Measurements from ENCODE around the gene CD300LB.
"Not testable (repeated sequence)": the region's sequence is repeated elsewhere in the genome, so short reads cannot be mapped to it uniquely, and the experiment has no call there.

CD300LB gene

GRCh38 chr17:74499992-74500391, 31.3 kb downstream of the CD300LB start:
- no peaks in the 10 kb centered on the region for H3K27me3 ChIP-seq (ENCODE audit: control insufficient read depth, insufficient read depth, low read length, poor library complexity, severe bottlenecking)
- H3K36me3 ChIP-seq (ENCODE audit: control insufficient read depth, insufficient read depth, low read length): no peaks in the 10 kb centered on the region
- no peaks in the 10 kb centered on the region for H3K4me1 ChIP-seq (ENCODE audit: control insufficient read depth, insufficient read depth, low read length)
- H3K27ac ChIP-seq (ENCODE audit: insufficient read depth, low read depth, low read length, poor library complexity, severe bottlenecking): no peak overlapping the region
- H3K4me3 ChIP-seq (ENCODE audit: insufficient read depth, low read depth, low read length): no peak overlapping the region
- H3K9me3 ChIP-seq (ENCODE audit: control insufficient read depth, low read length): no peaks in the 10 kb centered on the region
- 90% methylated on average over 3 of the region's 3 CpGs for WGBS, 2 experiments

GRCh38 chr17:74497471-74497870, 33.8 kb downstream of the CD300LB start:
- no peaks in the 10 kb centered on the region for H3K27me3 ChIP-seq (ENCODE audit: control insufficient read depth, insufficient read depth, low read length, poor library complexity, severe bottlenecking)
- H3K4me3 ChIP-seq (ENCODE audit: insufficient read depth, low read depth, low read length): no peak overlapping the region
- H3K36me3 ChIP-seq (ENCODE audit: control insufficient read depth, insufficient read depth, low read length): no peaks in the 10 kb centered on the region
- WGBS, 2 experiments: 87 to 89% methylated on average over 5 of the region's 5 CpGs
- H3K9me3 ChIP-seq (ENCODE audit: control insufficient read depth, low read length): no peaks in the 10 kb centered on the region
- H3K4me1 ChIP-seq (ENCODE audit: control insufficient read depth, insufficient read depth, low read length): no peaks in the 10 kb centered on the region
- no peak overlapping the region for H3K27ac ChIP-seq (ENCODE audit: insufficient read depth, low read depth, low read length, poor library complexity, severe bottlenecking)

- no peaks in the 10 kb centered on the region for H3K4me1 ChIP-seq (ENCODE audit: control insufficient read depth, insufficient read depth, low read length)
- 46 to 47% methylated on average over 11 of the region's 11 CpGs for WGBS, 2 experiments
Measured at GRCh38 chr17:74493331-74493833, 37.9 kb downstream of the CD300LB start.

GRCh38 chr17:74491626-74492025, 39.6 kb downstream of the CD300LB start:
- WGBS, 2 experiments: 88 to 89% methylated on average over 7 of the region's 7 CpGs
- H3K4me3 ChIP-seq (ENCODE audit: insufficient read depth, low read depth, low read length): no peak overlapping the region
- H3K27me3 ChIP-seq (ENCODE audit: control insufficient read depth, insufficient read depth, low read length, poor library complexity, severe bottlenecking): no peaks in the 10 kb centered on the region
- H3K4me1 ChIP-seq (ENCODE audit: control insufficient read depth, insufficient read depth, low read length): no peaks in the 10 kb centered on the region
- H3K36me3 ChIP-seq (ENCODE audit: control insufficient read depth, insufficient read depth, low read length): no peaks in the 10 kb centered on the region
- no peak overlapping the region for H3K27ac ChIP-seq (ENCODE audit: insufficient read depth, low read depth, low read length, poor library complexity, severe bottlenecking)
- no peaks in the 10 kb centered on the region for H3K9me3 ChIP-seq (ENCODE audit: control insufficient read depth, low read length)

More at GRCh38 chr17:74493331-74493833, 37.9 kb downstream of the CD300LB start:
- no peaks in the 10 kb centered on the region for H3K9me3 ChIP-seq (ENCODE audit: control insufficient read depth, low read length)
- H3K4me3 ChIP-seq (ENCODE audit: insufficient read depth, low read depth, low read length): no peak overlapping the region
- no peaks in the 10 kb centered on the region for H3K36me3 ChIP-seq (ENCODE audit: control insufficient read depth, insufficient read depth, low read length)
- H3K27ac ChIP-seq (ENCODE audit: insufficient read depth, low read depth, low read length, poor library complexity, severe bottlenecking): no peak overlapping the region
- no peaks in the 10 kb centered on the region for H3K27me3 ChIP-seq (ENCODE audit: control insufficient read depth, insufficient read depth, low read length, poor library complexity, severe bottlenecking)

- H3K4me1 ChIP-seq (ENCODE audit: control insufficient read depth, insufficient read depth, low read length): no peaks in the 10 kb centered on the region
- WGBS, 2 experiments: 90 to 93% methylated on average over 9 of the region's 9 CpGs
- H3K36me3 ChIP-seq (ENCODE audit: control insufficient read depth, insufficient read depth, low read length): no peaks in the 10 kb centered on the region
- no peaks in the 10 kb centered on the region for H3K9me3 ChIP-seq (ENCODE audit: control insufficient read depth, low read length)
- no peaks in the 10 kb centered on the region for H3K27me3 ChIP-seq (ENCODE audit: control insufficient read depth, insufficient read depth, low read length, poor library complexity, severe bottlenecking)
- H3K27ac ChIP-seq (ENCODE audit: insufficient read depth, low read depth, low read length, poor library complexity, severe bottlenecking): no peak overlapping the region
- H3K4me3 ChIP-seq (ENCODE audit: insufficient read depth, low read depth, low read length): no peak overlapping the region
Measured at GRCh38 chr17:74490716-74491115, 40.6 kb downstream of the CD300LB start.

GRCh38 chr17:74488276-74488675, 43.0 kb downstream of the CD300LB start:
- H3K27me3 ChIP-seq (ENCODE audit: control insufficient read depth, insufficient read depth, low read length, poor library complexity, severe bottlenecking); H3K36me3 ChIP-seq (ENCODE audit: control insufficient read depth, insufficient read depth, low read length); H3K27ac ChIP-seq (ENCODE audit: insufficient read depth, low read depth, low read length, poor library complexity, severe bottlenecking); H3K4me1 ChIP-seq (ENCODE audit: control insufficient read depth, insufficient read depth, low read length); H3K9me3 ChIP-seq (ENCODE audit: control insufficient read depth, low read length); H3K4me3 ChIP-seq (ENCODE audit: insufficient read depth, low read depth, low read length): not testable (repeated sequence)
- 92 to 95% methylated on average over 4 of the region's 4 CpGs for WGBS, 2 experiments

- Histone ChIP-seq H3K4me3 (ENCODE audit: insufficient read depth, low read depth, low read length) (no peak overlapping the region), H3K4me1 (ENCODE audit: control insufficient read depth, insufficient read depth, low read length) (no peaks in the 10 kb centered on the region), H3K36me3 (ENCODE audit: control insufficient read depth, insufficient read depth, low read length) (no peaks in the 10 kb centered on the region), H3K9me3 (ENCODE audit: control insufficient read depth, low read length) (no peaks in the 10 kb centered on the region), H3K27me3 (ENCODE audit: control insufficient read depth, insufficient read depth, low read length, poor library complexity, severe bottlenecking) (no peaks in the 10 kb centered on the region), H3K27ac (ENCODE audit: insufficient read depth, low read depth, low read length, poor library complexity, severe bottlenecking) (no peak overlapping the region)
- WGBS, 2 experiments: 88 to 89% methylated on average over 5 of the region's 5 CpGs
Measured at GRCh38 chr17:74485841-74486240, 45.4 kb downstream of the CD300LB start.

- no peaks in the 10 kb centered on the region for H3K9me3 ChIP-seq (ENCODE audit: control insufficient read depth, low read length)
- no peaks in the 10 kb centered on the region for H3K36me3 ChIP-seq (ENCODE audit: control insufficient read depth, insufficient read depth, low read length)
- no peaks in the 10 kb centered on the region for H3K27me3 ChIP-seq (ENCODE audit: control insufficient read depth, insufficient read depth, low read length, poor library complexity, severe bottlenecking)
- no peak overlapping the region for H3K4me3 ChIP-seq (ENCODE audit: insufficient read depth, low read depth, low read length)
- no peak overlapping the region for H3K27ac ChIP-seq (ENCODE audit: insufficient read depth, low read depth, low read length, poor library complexity, severe bottlenecking)
- 84 to 87% methylated on average over 9 of the region's 9 CpGs for WGBS, 2 experiments
- H3K4me1 ChIP-seq (ENCODE audit: control insufficient read depth, insufficient read depth, low read length): no peaks in the 10 kb centered on the region
Measured at GRCh38 chr17:74485022-74485743, 46.1 kb downstream of the CD300LB start.

- Histone ChIP-seq H3K4me3 (ENCODE audit: insufficient read depth, low read depth, low read length) (no peak overlapping the region), H3K4me1 (ENCODE audit: control insufficient read depth, insufficient read depth, low read length) (no peaks in the 10 kb centered on the region), H3K27me3 (ENCODE audit: control insufficient read depth, insufficient read depth, low read length, poor library complexity, severe bottlenecking) (no peaks in the 10 kb centered on the region), H3K9me3 (ENCODE audit: control insufficient read depth, low read length) (no peaks in the 10 kb centered on the region), H3K27ac (ENCODE audit: insufficient read depth, low read depth, low read length, poor library complexity, severe bottlenecking) (no peak overlapping the region), H3K36me3 (ENCODE audit: control insufficient read depth, insufficient read depth, low read length) (no peaks in the 10 kb centered on the region)
- 72 to 83% methylated on average over 9 of the region's 9 CpGs for WGBS, 2 experiments
Measured at GRCh38 chr17:74484066-74484465, 47.2 kb downstream of the CD300LB start.

- no peak overlapping the region for H3K4me3 ChIP-seq (ENCODE audit: insufficient read depth, low read depth, low read length)
- H3K9me3 ChIP-seq (ENCODE audit: control insufficient read depth, low read length): no peaks in the 10 kb centered on the region
- no peaks in the 10 kb centered on the region for H3K4me1 ChIP-seq (ENCODE audit: control insufficient read depth, insufficient read depth, low read length)
- 90 to 92% methylated on average over 7 of the region's 7 CpGs for WGBS, 2 experiments
- no peaks in the 10 kb centered on the region for H3K36me3 ChIP-seq (ENCODE audit: control insufficient read depth, insufficient read depth, low read length)
- H3K27ac ChIP-seq (ENCODE audit: insufficient read depth, low read depth, low read length, poor library complexity, severe bottlenecking): no peak overlapping the region
- H3K27me3 ChIP-seq (ENCODE audit: control insufficient read depth, insufficient read depth, low read length, poor library complexity, severe bottlenecking): no peaks in the 10 kb centered on the region
Measured at GRCh38 chr17:74481621-74482020, 49.7 kb downstream of the CD300LB start.

All from ectodermal cell (in vitro differentiated cells).